Activated CD4-positive, alpha-beta memory T cell treated with anti-CD3 and anti-CD28 coated beads for 36 hours (primary cell): ENCODE measurements around the gene POLL. TPM values are rescaled to one million over a fixed set of nuclear protein-coding genes. Genes with fewer than 3 reads are reported as not detected.

ENCODE experiments used
- CTCF ChIA-PET: fragments of 350-600 bp; sonication (Branson Sonifier 250); formaldehyde crosslinking; loops from one replicate; lab custom pipeline; 2021; ENCODE audit warnings: antibody characterized with exemption, inconsistent platforms; lab: Charles Lee
- POLR2A ChIA-PET: fragments of 350-600 bp; sonication (Branson Sonifier 250); formaldehyde crosslinking; loops from one replicate; lab custom pipeline; 2021; ENCODE audit warnings: antibody characterized with exemption; lab: Charles Lee
- DNase-seq: peaks from one replicate; pipeline ENCODE4 v3.0.0-alpha.2; 2020
- H3K27ac Mint-ChIP-seq: one replicate; pipeline ENCODE4 v1.8.0; 2021; ENCODE audit warnings: mixed read lengths
- H3K27me3 Mint-ChIP-seq: one replicate; pipeline ENCODE4 v1.8.0; 2021; ENCODE audit warnings: mixed read lengths
- H3K36me3 Mint-ChIP-seq: one replicate; pipeline ENCODE4 v1.8.0; 2021; ENCODE audit warnings: mixed read lengths
- H3K4me1 Mint-ChIP-seq: one replicate; pipeline ENCODE4 v1.8.0; 2021; ENCODE audit warnings: low read depth, mixed read lengths
- H3K4me3 Mint-ChIP-seq: one replicate; pipeline ENCODE4 v1.8.0; 2021; ENCODE audit warnings: mild to moderate bottlenecking, mixed read lengths
- H3K9me3 Mint-ChIP-seq: one replicate; pipeline ENCODE4 v1.8.0; 2021; ENCODE audit warnings: mixed read lengths
- intact Hi-C: fragments of 100-400 bp; cut with micrococcal nuclease; formaldehyde crosslinking; loops from one replicate; pipeline ENCODE4 v1.15.1; 2023
- microRNA-seq: library from miRNA; unstranded; fragments of <30 nt; microRNA quantifications from one replicate; pipeline ENCODE4 v1.2.0, GENCODE V29; 2022; ENCODE audit warnings: borderline number of aligned reads, borderline microRNAs expressed, borderline replicate concordance
- total RNA-seq, 2 experiments: library from RNA; stranded (reverse); gene quantifications; one replicate each; pipeline ENCODE4 v1.2.3, GENCODE V29; 2021

POLL gene
- total RNA-seq, 2 experiments from 2014 or later, result 29.4 to 30.8 TPM

GRCh38 chr10:101538446-101538845, 49.6 kb downstream of the POLL start:
- no peaks in the 10 kb centered on the region for H3K27me3 Mint-ChIP-seq
- intact Hi-C loops, result no loop called here
- DNase-seq, result no peak
- no peak overlapping the region for H3K4me3 Mint-ChIP-seq
- ChIA-PET CTCF (interaction anchor here (1.4 to 3.9 kb wide), 2 partner anchors 32 to 37 kb away, joined by 3 to 29 read pairs; no protein-coding TSS in a partner anchor), POLR2A (no interaction called here)
- no peaks in the 10 kb centered on the region for H3K4me1 Mint-ChIP-seq
- no peaks in the 10 kb centered on the region for H3K9me3 Mint-ChIP-seq
- no peak overlapping the region for H3K27ac Mint-ChIP-seq
- H3K36me3 Mint-ChIP-seq, result peaks cover 10% of the 10 kb centered on the region

DNA sequence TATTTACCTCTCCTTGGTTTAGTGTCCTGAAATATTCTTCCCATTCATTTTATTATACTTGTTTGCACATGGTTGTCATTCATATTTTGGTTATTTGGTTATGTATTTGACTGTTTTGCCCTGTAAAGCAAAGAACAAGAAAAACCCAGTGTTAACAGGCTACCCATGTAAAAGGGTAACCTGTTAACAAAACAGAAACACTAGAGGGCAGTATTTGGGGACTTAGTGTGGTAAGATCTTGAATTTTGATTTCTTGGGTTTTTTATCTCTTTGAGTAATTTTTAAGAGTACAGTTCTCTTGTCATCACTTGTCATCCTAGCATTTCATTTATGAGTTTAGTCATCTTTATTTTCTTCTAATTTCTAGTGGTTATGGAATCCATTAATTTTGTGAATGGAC, 51.3 kb downstream of the POLL start:
- ChIA-PET CTCF (interaction anchor here (1.0 to 3.9 kb wide), 4 partner anchors 31 to 323 kb away, joined by 3 to 29 read pairs (median 4); no protein-coding TSS in a partner anchor), POLR2A (no interaction called here)
- no peaks in the 10 kb centered on the region for H3K9me3 Mint-ChIP-seq
- DNase-seq, result no peak
- no peak overlapping the region for H3K4me3 Mint-ChIP-seq
- intact Hi-C loops, result loop anchor here (2.0 kb wide), 1 partner anchor 34 kb away; no protein-coding TSS in a partner anchor
- no peaks in the 10 kb centered on the region for H3K27me3 Mint-ChIP-seq
- no peaks in the 10 kb centered on the region for H3K4me1 Mint-ChIP-seq
- peaks cover 18% of the 10 kb centered on the region for H3K36me3 Mint-ChIP-seq
- no peak overlapping the region for H3K27ac Mint-ChIP-seq

- intact Hi-C loops, result loop anchor here (2.0 kb wide), 1 partner anchor 35 kb away; no protein-coding TSS in a partner anchor
- Mint-ChIP-seq H3K9me3 (no peaks in the 10 kb centered on the region), H3K27me3 (no peaks in the 10 kb centered on the region), H3K27ac (no peak overlapping the region), H3K4me3 (no peak overlapping the region), H3K4me1 (no peaks in the 10 kb centered on the region), H3K36me3 (peaks cover 18% of the 10 kb centered on the region)
- DNase-seq, result no peak
- CTCF ChIA-PET, result interaction anchor here (0.5 to 3.9 kb wide), 11 partner anchors 9 to 326 kb away, joined by 3 to 29 read pairs (median 3); no protein-coding TSS in a partner anchor
- POLR2A ChIA-PET, result no interaction called here
Measured at GRCh38 chr10:101535949-101536348, 52.1 kb downstream of the POLL start.

- intact Hi-C loops, result no loop called here
- H3K36me3 Mint-ChIP-seq, result peaks cover 12% of the 10 kb centered on the region
- ChIA-PET CTCF (no interaction called here), POLR2A (no interaction called here)
- H3K27me3 Mint-ChIP-seq, result no peaks in the 10 kb centered on the region
- H3K4me3 Mint-ChIP-seq, result no peak overlapping the region
- DNase-seq, result no peak
- no peaks in the 10 kb centered on the region for H3K4me1 Mint-ChIP-seq
- H3K27ac Mint-ChIP-seq, result no peak overlapping the region
- H3K9me3 Mint-ChIP-seq, result no peaks in the 10 kb centered on the region
Measured at GRCh38 chr10:101529725-101530553, 58.1 kb downstream of the POLL start.

- DNase-seq, result no peak
- ChIA-PET CTCF (no interaction called here), POLR2A (no interaction called here)
- Mint-ChIP-seq H3K36me3 (peaks cover 7% of the 10 kb centered on the region), H3K9me3 (no peaks in the 10 kb centered on the region), H3K4me1 (no peaks in the 10 kb centered on the region), H3K4me3 (no peak overlapping the region), H3K27me3 (no peaks in the 10 kb centered on the region), H3K27ac (no peak overlapping the region)
- intact Hi-C loops, result no loop called here
Measured at GRCh38 chr10:101529207-101529606, 58.9 kb downstream of the POLL start.

Small RNA genes lying within 50 kb of the gene (microRNA-seq; reads per million reads assigned to microRNA genes)
- gene MIR3158-1 (not detected), gene MIR3158-2 (not detected)

Other genes with a start within 250 kb of the POLL start
- gene BTRC, start 234.1 kb downstream of the POLL start, total RNA-seq, result 10 to 100 TPM; 18.2 to 18.6 TPM
- gene DPCD, start 64 bp upstream of the POLL start, total RNA-seq, result 10 to 100 TPM; 13.9 to 14.4 TPM
- 10 to 100 TPM; 36.3 to 37.1 TPM for gene FBXW4, start 106.9 kb upstream of the POLL start, total RNA-seq
- not detected for gene FGF8, start 187.9 kb upstream of the POLL start, total RNA-seq
- 100 to 1,000 TPM; 168 to 172 TPM for gene NPM3, start 195.2 kb upstream of the POLL start, total RNA-seq
- gene OGA, start 230.2 kb upstream of the POLL start, total RNA-seq, result 100 to 1,000 TPM in 1 of 2 experiments, 10 to 100 TPM in 1; 93.2 to 105 TPM